Spleen (tissue), 7 donors: Measurements from ENCODE around the gene ARMS2.
A peak's percentile ranks its signal among the peaks of the same experiment; 100 is the strongest.

Experiments used
- POLR2AphosphoS5 ChIP-seq, 3 donors: sonication (generic); formaldehyde crosslinking; IDR thresholded peaks; one replicate each; pipeline ENCODE4 v1.5.1; 2017; ENCODE audit warnings: antibody characterized with exemption in 3 of 3
- TF ChIP-seq, protein P1 (sequence below), 11 experiments: fragments of 200-600 bp in 7 of 11; fragments of 450-650 bp in 4 of 11; sonication (generic) in 4 of 11; IDR thresholded peaks in 8 of 11; conservative IDR thresholded peaks in 3 of 11; 1 replicate in 7 of 11; 2 replicates in 4 of 11; pipeline versions ENCODE4 v1.4.0 to v1.8.0; 2016 to 2021; ENCODE audit warnings: antibody characterized with exemption in 11 of 11, inconsistent platforms in 4 of 11, mild to moderate bottlenecking in 1 of 11
- donor health status: DM: no; HTN: no; CAD: no; lungs with moderate emphysema.
- donor health status: DM: no; HTN: no; CAD: no.
- donor health status: DM: no; HTN: no; CAD: no.

DNA sequence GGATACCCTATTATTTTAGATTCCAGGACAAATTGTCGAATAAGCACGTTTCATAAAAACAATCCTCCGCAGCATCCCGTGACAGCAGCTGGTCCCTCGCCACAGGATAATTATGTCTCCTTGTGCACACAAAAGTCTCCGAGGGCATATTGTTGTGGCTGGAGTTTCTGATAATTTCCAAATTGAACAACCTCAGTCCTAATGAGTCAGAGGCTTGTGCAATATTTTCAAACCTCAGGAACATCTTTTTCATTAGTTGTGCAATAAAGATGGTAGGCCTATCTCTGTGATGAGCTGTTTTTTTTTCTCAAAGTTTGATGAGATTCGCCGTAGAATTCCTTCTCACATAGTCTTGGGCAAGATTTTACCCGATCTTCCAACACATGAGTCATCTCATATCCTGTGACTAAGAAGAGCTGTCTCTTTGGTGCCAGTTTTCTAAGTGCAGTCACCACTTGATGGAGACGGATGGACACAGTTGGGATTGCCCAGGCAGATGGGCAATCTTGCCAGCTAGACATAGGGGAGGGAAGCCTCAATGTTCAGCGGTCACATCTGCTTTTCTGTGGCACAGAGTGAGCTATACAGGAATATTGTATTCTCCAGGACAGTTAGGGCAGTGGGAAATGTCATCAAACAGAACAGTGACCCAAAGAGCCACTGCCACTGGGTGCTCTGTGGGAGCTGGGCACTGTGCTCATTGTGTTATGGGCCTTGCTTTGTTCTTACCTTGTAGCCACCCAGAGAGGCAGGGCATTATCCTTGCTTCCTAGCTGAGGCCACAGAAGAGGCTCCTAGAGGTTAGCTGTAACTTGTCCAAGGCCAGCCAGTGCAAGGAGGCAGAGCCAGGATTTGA is 14.7 kb downstream of the ARMS2 start:
- TF ChIP-seq, protein P1, sequence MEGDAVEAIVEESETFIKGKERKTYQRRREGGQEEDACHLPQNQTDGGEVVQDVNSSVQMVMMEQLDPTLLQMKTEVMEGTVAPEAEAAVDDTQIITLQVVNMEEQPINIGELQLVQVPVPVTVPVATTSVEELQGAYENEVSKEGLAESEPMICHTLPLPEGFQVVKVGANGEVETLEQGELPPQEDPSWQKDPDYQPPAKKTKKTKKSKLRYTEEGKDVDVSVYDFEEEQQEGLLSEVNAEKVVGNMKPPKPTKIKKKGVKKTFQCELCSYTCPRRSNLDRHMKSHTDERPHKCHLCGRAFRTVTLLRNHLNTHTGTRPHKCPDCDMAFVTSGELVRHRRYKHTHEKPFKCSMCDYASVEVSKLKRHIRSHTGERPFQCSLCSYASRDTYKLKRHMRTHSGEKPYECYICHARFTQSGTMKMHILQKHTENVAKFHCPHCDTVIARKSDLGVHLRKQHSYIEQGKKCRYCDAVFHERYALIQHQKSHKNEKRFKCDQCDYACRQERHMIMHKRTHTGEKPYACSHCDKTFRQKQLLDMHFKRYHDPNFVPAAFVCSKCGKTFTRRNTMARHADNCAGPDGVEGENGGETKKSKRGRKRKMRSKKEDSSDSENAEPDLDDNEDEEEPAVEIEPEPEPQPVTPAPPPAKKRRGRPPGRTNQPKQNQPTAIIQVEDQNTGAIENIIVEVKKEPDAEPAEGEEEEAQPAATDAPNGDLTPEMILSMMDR (IDR thresholded peaks at IDR 0.05 in 8 of 11, conservative IDR thresholded peaks at IDR 0.05 in 3 of 11), result no peak
- peak in 1 of 3 donors; percentile 49 for TF ChIP-seq POLR2AphosphoS5 (IDR thresholded peaks at IDR 0.05)
